ENCODE results near the gene FN1. TPM values are rescaled to one million over a fixed set of nuclear protein-coding genes. Genes with fewer than 3 reads are reported as not detected.

The FN1 gene
- total RNA-seq, 4 donors from 2014 or later, result 45.8 to 78.1 (median 52.7) TPM

- H3K9me3 ChIP-seq, result no peaks in the 10 kb centered on the region
- no peaks in the 10 kb centered on the region for H3K4me1 ChIP-seq
- TF ChIP-seq POLR2A (IDR thresholded peaks at IDR 0.05) (no peak), CTCF (IDR thresholded peaks at IDR 0.05) (no peak), EP300 (IDR thresholded peaks at IDR 0.05) (no peak), POLR2AphosphoS5 (IDR thresholded peaks at IDR 0.05) (no peak)
- no peak overlapping the region for H3K4me3 ChIP-seq
- 74% methylated on average over 7 of the region's 7 CpGs for WGBS
- no peak overlapping the region for H3K27ac ChIP-seq
- H3K27me3 ChIP-seq, result no peaks in the 10 kb centered on the region
- H3K36me3 ChIP-seq, result peaks cover 26% of the 10 kb centered on the region
- DNase-seq (ENCODE audit: low spot score in 2 of 2), result no peak
Measured at GRCh38 chr2:215394102-215394805, 41.6 kb downstream of the FN1 start.

GRCh38 chr2:215392687-215393270 lies 43.1 kb downstream of the FN1 start:
- Histone ChIP-seq H3K36me3 (peaks cover 20% of the 10 kb centered on the region), H3K27ac (no peak overlapping the region), H3K4me3 (no peak overlapping the region), H3K9me3 (no peaks in the 10 kb centered on the region), H3K27me3 (no peaks in the 10 kb centered on the region), H3K4me1 (no peaks in the 10 kb centered on the region)
- no peak for TF ChIP-seq POLR2A (IDR thresholded peaks at IDR 0.05)
- TF ChIP-seq CTCF (IDR thresholded peaks at IDR 0.05), result no peak
- no peak for TF ChIP-seq POLR2AphosphoS5 (IDR thresholded peaks at IDR 0.05)
- no peak for TF ChIP-seq EP300 (IDR thresholded peaks at IDR 0.05)
- 95% methylated on average over 12 of the region's 12 CpGs for WGBS
- DNase-seq (ENCODE audit: low spot score in 2 of 2), result no peak

- Histone ChIP-seq H3K4me1 (no peaks in the 10 kb centered on the region), H3K4me3 (no peak overlapping the region), H3K27ac (no peak overlapping the region), H3K36me3 (peaks cover 20% of the 10 kb centered on the region), H3K9me3 (no peaks in the 10 kb centered on the region), H3K27me3 (no peaks in the 10 kb centered on the region)
- TF ChIP-seq CTCF (IDR thresholded peaks at IDR 0.05) (no peak), POLR2A (IDR thresholded peaks at IDR 0.05) (no peak), POLR2AphosphoS5 (IDR thresholded peaks at IDR 0.05) (no peak), EP300 (IDR thresholded peaks at IDR 0.05) (no peak)
- no peak for DNase-seq (ENCODE audit: low spot score in 2 of 2)
Measured at GRCh38 chr2:215392164-215392563, 43.7 kb downstream of the FN1 start.

GRCh38 chr2:215391531-215391930 lies 44.3 kb downstream of the FN1 start:
- DNase-seq (ENCODE audit: low spot score in 2 of 2), result no peak
- H3K36me3 ChIP-seq, result peaks cover 23% of the 10 kb centered on the region
- TF ChIP-seq POLR2A (IDR thresholded peaks at IDR 0.05) (no peak), CTCF (IDR thresholded peaks at IDR 0.05) (no peak), POLR2AphosphoS5 (IDR thresholded peaks at IDR 0.05) (no peak), EP300 (IDR thresholded peaks at IDR 0.05) (no peak)
- H3K9me3 ChIP-seq, result no peaks in the 10 kb centered on the region
- WGBS, result 94% methylated on average over 5 of the region's 5 CpGs
- no peak overlapping the region for H3K27ac ChIP-seq
- no peak overlapping the region for H3K4me3 ChIP-seq
- no peaks in the 10 kb centered on the region for H3K27me3 ChIP-seq
- H3K4me1 ChIP-seq, result no peaks in the 10 kb centered on the region

GRCh38 chr2:215390550-215390913 lies 45.3 kb downstream of the FN1 start:
- H3K4me3 ChIP-seq, result no peak overlapping the region
- H3K36me3 ChIP-seq, result peaks cover 23% of the 10 kb centered on the region
- no peaks in the 10 kb centered on the region for H3K4me1 ChIP-seq
- H3K27me3 ChIP-seq, result no peaks in the 10 kb centered on the region
- WGBS, result 96% methylated on average over 2 of the region's 2 CpGs
- no peak for TF ChIP-seq POLR2AphosphoS5 (IDR thresholded peaks at IDR 0.05)
- no peak for TF ChIP-seq EP300 (IDR thresholded peaks at IDR 0.05)
- no peak for TF ChIP-seq CTCF (IDR thresholded peaks at IDR 0.05)
- no peak for TF ChIP-seq POLR2A (IDR thresholded peaks at IDR 0.05)
- H3K27ac ChIP-seq, result no peak overlapping the region
- H3K9me3 ChIP-seq, result no peaks in the 10 kb centered on the region
- no peak for DNase-seq (ENCODE audit: low spot score in 2 of 2)
